OCI-LY1 (cell line): ENCODE measurements around the gene SIX1.

Experiments used
- H2AFZ ChIP-seq: fragments of 200-600 bp; sonication (generic), shearing (Covaris generic); 2 replicates; pipeline ENCODE4 v1.6.0; 2014; ENCODE audit warnings: antibody characterized with exemption, mild to moderate bottlenecking, low read length
- H3F3A ChIP-seq: fragments of 200-600 bp; sonication (generic), shearing (Covaris generic); 2 replicates; pipeline ENCODE4 v1.6.0; 2014; ENCODE audit warnings: mild to moderate bottlenecking, antibody characterized with exemption, low read length, moderate library complexity; ENCODE audit not compliant: insufficient read depth
- H3K27ac ChIP-seq: fragments of 200-600 bp; sonication (generic); 2 replicates; pipeline ENCODE4 v1.5.1; 2014; ENCODE audit warnings: low read length, mixed run types, mild to moderate bottlenecking, low read depth; ENCODE audit not compliant: poor library complexity, severe bottlenecking
- H3K27me3 ChIP-seq: fragments of 200-600 bp; sonication (generic); 2 replicates; pipeline ENCODE4 v1.6.0; 2014; ENCODE audit warnings: antibody characterized with exemption, mild to moderate bottlenecking, low read length, moderate library complexity; ENCODE audit not compliant: insufficient read depth
- H3K36me3 ChIP-seq: fragments of 200-600 bp; sonication (generic); 2 replicates; pipeline ENCODE4 v1.6.1; 2014; ENCODE audit warnings: mild to moderate bottlenecking, antibody characterized with exemption, low read length, moderate library complexity, mixed read lengths; ENCODE audit not compliant: insufficient read depth
- H3K4me1 ChIP-seq: fragments of 200-600 bp; sonication (generic); 2 replicates; pipeline ENCODE4 v1.5.1; 2014; ENCODE audit warnings: mild to moderate bottlenecking, low read length, moderate library complexity; ENCODE audit not compliant: insufficient read depth, severe bottlenecking
- H3K4me2 ChIP-seq: fragments of 200-600 bp; sonication (generic), shearing (Covaris generic); 2 replicates; pipeline ENCODE4 v1.6.1; 2014; ENCODE audit warnings: low read length
- H3K4me3 ChIP-seq: fragments of 200-600 bp; sonication (generic); 2 replicates; pipeline ENCODE4 v1.5.1; 2014; ENCODE audit warnings: low read length, low read depth, mild to moderate bottlenecking, mixed read lengths; ENCODE audit not compliant: poor library complexity, severe bottlenecking
- H3K79me2 ChIP-seq: fragments of 200-600 bp; shearing (Covaris generic); 2 replicates; pipeline ENCODE4 v1.6.1; 2016; ENCODE audit warnings: mixed run types, low read length, mixed read lengths; ENCODE audit not compliant: insufficient read depth
- H3K9ac ChIP-seq: fragments of 200-600 bp; sonication (generic), shearing (Covaris generic); 2 replicates; pipeline ENCODE4 v1.6.1; 2014; ENCODE audit warnings: mild to moderate bottlenecking, low read length, mixed read lengths
- H3K9me2 ChIP-seq: fragments of 200-600 bp; sonication (generic), shearing (Covaris generic); 2 replicates; pipeline ENCODE4 v1.6.1; 2014; ENCODE audit warnings: low read depth, mild to moderate bottlenecking, low read length, mixed read lengths
- H3K9me3 ChIP-seq: fragments of 200-600 bp; shearing (Covaris generic); 2 replicates; pipeline ENCODE4 v1.6.1; 2014; ENCODE audit warnings: low read length, mixed read lengths
- H4K20me1 ChIP-seq: fragments of 200-600 bp; sonication (generic), shearing (Covaris generic); 2 replicates; pipeline ENCODE4 v1.6.0; 2016; ENCODE audit warnings: mild to moderate bottlenecking, low read length; ENCODE audit not compliant: insufficient read depth
- CTCF ChIP-seq: fragments of 200-600 bp; sonication (generic), shearing (Covaris generic); IDR thresholded peaks from 2 replicates; pipeline ENCODE4 v1.5.1; 2017; ENCODE audit warnings: mild to moderate bottlenecking, antibody characterized with exemption, low read length, moderate library complexity, mixed read lengths
- EZH2 ChIP-seq: fragments of 200-600 bp; sonication (generic), shearing (Covaris generic); IDR thresholded peaks from 2 replicates; pipeline ENCODE4 v1.8.0; 2017; ENCODE audit warnings: borderline replicate concordance, mixed run types, mild to moderate bottlenecking, antibody characterized with exemption, low read length, moderate library complexity, mixed read lengths

Gene SIX1

GRCh38 chr14:60616461-60616959, 32.8 kb downstream of the SIX1 start:
- Histone ChIP-seq H3K9ac (no peak overlapping the region), H3K27me3 (0 out of 2 replicates have a peak, but pooled peaks cover 4% of the 10 kb centered on the region), H3K4me2 (no peak overlapping the region), H3K4me1 (no peaks in the 10 kb centered on the region), H3K9me3 (no peaks in the 10 kb centered on the region), H2AFZ (no peak overlapping the region), H3K79me2 (no peaks in the 10 kb centered on the region), H4K20me1 (no peaks in the 10 kb centered on the region), H3K9me2 (no peaks in the 10 kb centered on the region), H3K4me3 (no peak overlapping the region), H3F3A (0 out of 2 replicates have a peak, but pooled peaks cover 3% of the 10 kb centered on the region), H3K27ac (no peak overlapping the region), H3K36me3 (no peaks in the 10 kb centered on the region)
- TF ChIP-seq CTCF, result no peak
- no peak for TF ChIP-seq EZH2

GRCh38 chr14:60602291-60602690, 47.0 kb downstream of the SIX1 start:
- no peaks in the 10 kb centered on the region for H3K79me2 ChIP-seq
- H3K9ac ChIP-seq, result no peak overlapping the region
- no peaks in the 10 kb centered on the region for H4K20me1 ChIP-seq
- H3K4me2 ChIP-seq, result no peak overlapping the region
- TF ChIP-seq CTCF (no peak), EZH2 (no peak)
- peaks cover 3% of the 10 kb centered on the region for H3K9me3 ChIP-seq
- H3K36me3 ChIP-seq, result no peaks in the 10 kb centered on the region
- no peaks in the 10 kb centered on the region for H3K9me2 ChIP-seq
- no peaks in the 10 kb centered on the region for H3K27me3 ChIP-seq
- no peaks in the 10 kb centered on the region for H3K4me1 ChIP-seq
- no peak overlapping the region for H3K4me3 ChIP-seq
- H3K27ac ChIP-seq, result no peak overlapping the region
- no peaks in the 10 kb centered on the region for H3F3A ChIP-seq
- H2AFZ ChIP-seq, result no peak overlapping the region

GRCh38 chr14:60599727-60600126, 49.5 kb downstream of the SIX1 start:
- Histone ChIP-seq H3K27me3 (no peaks in the 10 kb centered on the region), H3F3A (no peaks in the 10 kb centered on the region), H3K4me2 (no peak overlapping the region), H3K9me2 (no peaks in the 10 kb centered on the region), H2AFZ (no peak overlapping the region), H3K9ac (no peak overlapping the region), H3K36me3 (no peaks in the 10 kb centered on the region), H3K79me2 (no peaks in the 10 kb centered on the region), H4K20me1 (no peaks in the 10 kb centered on the region), H3K4me1 (no peaks in the 10 kb centered on the region), H3K4me3 (no peak overlapping the region), H3K9me3 (no peaks in the 10 kb centered on the region), H3K27ac (no peak overlapping the region)
- TF ChIP-seq CTCF (no peak), EZH2 (no peak)
